ENCODE data around the gene ZDHHC19. TPM values are rescaled to one million over a fixed set of nuclear protein-coding genes. Genes with fewer than 3 reads are reported as not detected.

The ZDHHC19 gene
- total and polyA plus RNA-seq, 2 experiments from 2014 or later = not detected

DNA sequence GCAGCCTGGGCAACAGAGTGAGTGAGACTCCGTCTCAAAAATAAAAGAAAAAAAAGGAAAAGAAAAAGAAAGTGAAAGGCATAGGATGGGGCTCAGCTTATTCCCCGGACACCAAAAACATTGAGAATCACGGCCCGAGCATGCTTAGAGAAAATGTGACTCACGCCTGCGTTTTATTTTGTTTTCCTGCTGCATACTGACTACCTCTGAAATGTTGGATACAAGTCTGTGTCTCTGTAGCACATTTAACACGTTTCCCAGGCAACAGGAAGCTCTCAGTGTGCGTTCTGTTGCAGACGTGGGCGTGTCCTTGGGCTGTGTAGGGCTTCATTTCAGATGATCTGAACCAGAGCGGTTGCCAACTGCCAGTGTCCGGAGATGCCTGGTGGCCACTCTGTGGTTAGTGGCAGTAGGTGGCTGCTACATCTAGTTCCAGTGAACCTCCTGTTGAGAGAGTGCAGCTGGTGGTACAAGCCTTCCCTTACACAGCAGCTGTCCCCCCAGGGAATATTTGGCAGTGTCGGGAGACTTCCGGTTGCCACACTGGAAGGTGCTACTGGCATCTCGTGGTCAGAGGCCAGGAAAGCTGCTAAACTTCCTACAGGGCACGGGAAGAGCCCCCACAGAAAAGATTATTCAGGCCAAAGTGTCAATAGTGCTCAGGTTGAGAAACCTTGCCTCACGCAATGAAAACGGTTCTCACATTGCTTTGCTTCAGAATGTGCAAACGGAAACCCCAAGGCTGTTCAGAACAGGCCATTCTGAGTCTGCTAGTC, 8.2 kb upstream of the ZDHHC19 start:
- Histone ChIP-seq H3K4me3 (peak overlapping the region; percentile 66), H3K36me3 (ENCODE audit: low read depth) (no peaks in the 10 kb centered on the region), H4K20me1 (ENCODE audit: insufficient read depth) (no peaks in the 10 kb centered on the region), H3K4me2 (ENCODE audit: unreplicated experiment) (peak overlapping the region; percentile 63), H3K79me2 (ENCODE audit: insufficient read depth) (no peaks in the 10 kb centered on the region), H3F3A (ENCODE audit: insufficient read depth) (peaks cover 13% of the 10 kb centered on the region; the same call in 1 of the 2 replicates), H3K27ac (peak overlapping the region; percentile 61), H3K4me1 (ENCODE audit: insufficient read depth) (peaks cover 6% of the 10 kb centered on the region; the same call in 1 of the 2 replicates), H3K27me3 (replicated peaks; ENCODE audit: insufficient read depth) (no peaks in the 10 kb centered on the region), H3K9ac (peak overlapping the region; percentile 65), H2AFZ (peak overlapping the region; percentile 70), H3K9me2 (ENCODE audit: insufficient read depth) (no peaks in the 10 kb centered on the region), H3K9me3 (ENCODE audit: low read depth) (no peaks in the 10 kb centered on the region)
- 3 to 4% methylated on average over 19 of the region's 19 CpGs for WGBS, 2 experiments (ENCODE audit: low coverage in 1 of 2, low lambda C conversion rate in 2 of 2, missing lambda C conversion rate in 2 of 2)
- no peak for TF ChIP-seq EZH2phosphoT487 (IDR thresholded peaks at IDR 0.05; ENCODE audit: insufficient read depth, low read depth)
- DNase-seq = peak; percentile 97
- in situ Hi-C loops (cut with MboI) = no loop called here

DNA sequence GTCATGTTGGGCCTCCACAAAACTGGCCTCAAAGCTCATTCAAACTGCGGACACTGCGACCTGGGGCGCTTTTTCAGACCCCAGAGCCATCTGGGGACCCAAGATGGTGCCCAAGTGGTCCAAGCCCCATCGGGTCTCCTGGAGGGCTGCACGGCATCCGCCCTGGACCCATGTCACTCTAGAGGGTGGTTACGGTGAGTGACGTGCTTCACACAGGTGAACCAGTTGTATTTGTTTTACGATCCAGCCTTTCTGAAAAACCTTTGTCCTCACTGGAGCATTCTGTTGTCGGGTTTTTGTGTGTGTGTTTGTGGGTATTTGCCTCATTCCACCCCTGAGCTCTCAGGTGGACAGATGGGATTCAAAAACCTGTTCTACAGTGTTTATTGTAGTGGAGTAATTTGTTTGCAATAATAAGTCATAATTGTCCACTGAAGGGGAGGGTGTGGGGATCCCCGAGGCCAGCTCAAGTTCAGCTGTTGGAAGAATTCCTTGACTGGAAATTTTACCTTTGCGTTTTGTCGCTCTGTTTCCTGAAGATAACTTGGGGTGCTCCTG, 7.0 kb upstream of the ZDHHC19 start:
- Histone ChIP-seq H3K9me2 (ENCODE audit: insufficient read depth) (no peaks in the 10 kb centered on the region), H4K20me1 (ENCODE audit: insufficient read depth) (no peaks in the 10 kb centered on the region), H2AFZ (no peak overlapping the region), H3F3A (ENCODE audit: insufficient read depth) (peaks cover 13% of the 10 kb centered on the region; the same call in 1 of the 2 replicates), H3K4me3 (no peak overlapping the region), H3K79me2 (ENCODE audit: insufficient read depth) (no peaks in the 10 kb centered on the region), H3K4me1 (ENCODE audit: insufficient read depth) (peaks cover 6% of the 10 kb centered on the region; the same call in 1 of the 2 replicates), H3K4me2 (ENCODE audit: unreplicated experiment) (no peak overlapping the region), H3K27me3 (replicated peaks; ENCODE audit: insufficient read depth) (no peaks in the 10 kb centered on the region), H3K9ac (no peak overlapping the region), H3K9me3 (ENCODE audit: low read depth) (no peaks in the 10 kb centered on the region), H3K27ac (no peak overlapping the region), H3K36me3 (ENCODE audit: low read depth) (no peaks in the 10 kb centered on the region)
- DNase-seq = no peak
- TF ChIP-seq EZH2 (IDR thresholded peaks at IDR 0.05; ENCODE audit: insufficient read depth, poor library complexity, severe bottlenecking) (no peak), EZH2phosphoT487 (IDR thresholded peaks at IDR 0.05; ENCODE audit: insufficient read depth, low read depth) (no peak)
- WGBS, 2 experiments (ENCODE audit: low coverage in 1 of 2, low lambda C conversion rate in 2 of 2, missing lambda C conversion rate in 2 of 2) = 90% methylated on average over 13 of the region's 13 CpGs
- in situ Hi-C loops (cut with MboI) = no loop called here

- in situ Hi-C loops (cut with MboI) = no loop called here
- 96% methylated on average over 12 of the region's 12 CpGs for WGBS, 2 experiments (ENCODE audit: low coverage in 1 of 2, low lambda C conversion rate in 2 of 2, missing lambda C conversion rate in 2 of 2)
- Histone ChIP-seq H2AFZ (no peak overlapping the region), H3K9me2 (ENCODE audit: insufficient read depth) (no peaks in the 10 kb centered on the region), H3K9me3 (ENCODE audit: low read depth) (no peaks in the 10 kb centered on the region), H3K79me2 (ENCODE audit: insufficient read depth) (no peaks in the 10 kb centered on the region), H3K4me2 (ENCODE audit: unreplicated experiment) (no peak overlapping the region), H3K27ac (no peak overlapping the region), H3K36me3 (ENCODE audit: low read depth) (no peaks in the 10 kb centered on the region), H4K20me1 (ENCODE audit: insufficient read depth) (no peaks in the 10 kb centered on the region), H3F3A (ENCODE audit: insufficient read depth) (peaks cover 13% of the 10 kb centered on the region; the same call in 1 of the 2 replicates), H3K4me1 (ENCODE audit: insufficient read depth) (peaks cover 6% of the 10 kb centered on the region; the same call in 1 of the 2 replicates), H3K27me3 (replicated peaks; ENCODE audit: insufficient read depth) (no peaks in the 10 kb centered on the region), H3K9ac (no peak overlapping the region), H3K4me3 (no peak overlapping the region)
- DNase-seq = no peak
- TF ChIP-seq EZH2phosphoT487 (IDR thresholded peaks at IDR 0.05; ENCODE audit: insufficient read depth, low read depth) (no peak), EZH2 (IDR thresholded peaks at IDR 0.05; ENCODE audit: insufficient read depth, poor library complexity, severe bottlenecking) (no peak)
Observed at GRCh38 chr3:196217307-196218154, 6.3 kb upstream of the ZDHHC19 start.

DNA sequence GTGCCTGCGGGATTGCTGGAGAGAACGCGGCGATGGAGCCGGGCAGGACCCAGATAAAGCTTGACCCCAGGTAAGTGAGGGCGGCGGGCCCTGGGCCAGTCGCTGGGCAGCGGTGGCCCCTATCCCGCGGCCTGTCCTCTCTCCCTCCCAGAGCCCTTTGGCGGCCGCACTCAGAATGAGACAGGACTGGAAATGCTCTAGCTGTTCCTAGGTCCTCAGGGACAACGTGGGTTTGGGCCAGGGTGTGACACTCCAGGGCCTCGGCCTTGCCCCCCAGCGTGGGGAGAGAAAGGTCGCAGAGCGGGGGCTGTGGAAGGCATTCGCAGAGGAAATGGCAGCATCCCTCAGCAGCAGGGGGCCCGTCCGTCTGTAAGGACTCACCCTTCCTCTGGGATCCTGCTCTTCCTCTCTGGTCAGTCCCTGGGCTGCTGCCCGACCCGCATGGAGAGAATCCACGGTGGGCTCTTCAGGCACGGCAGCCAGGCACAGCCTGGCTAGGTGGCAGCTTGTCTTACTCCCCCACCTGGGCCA, 5.5 kb upstream of the ZDHHC19 start:
- no peak overlapping the region for H3K4me2 ChIP-seq (ENCODE audit: unreplicated experiment)
- WGBS, 2 experiments (ENCODE audit: low coverage in 1 of 2, low lambda C conversion rate in 2 of 2, missing lambda C conversion rate in 2 of 2) = 59 to 72% methylated on average over 15 to 25 of the region's 25 CpGs
- in situ Hi-C loops (cut with MboI) = no loop called here

More for the DNA sequence above, 5.5 kb upstream of the ZDHHC19 start:
- H3K27ac ChIP-seq = no peak overlapping the region
- peaks cover 13% of the 10 kb centered on the region; the same call in 1 of the 2 replicates for H3F3A ChIP-seq (ENCODE audit: insufficient read depth)
- H3K9me3 ChIP-seq (ENCODE audit: low read depth) = no peaks in the 10 kb centered on the region
- H3K4me3 ChIP-seq = no peak overlapping the region
- H2AFZ ChIP-seq = no peak overlapping the region
- no peak overlapping the region for H3K9ac ChIP-seq
- no peaks in the 10 kb centered on the region for H3K79me2 ChIP-seq (ENCODE audit: insufficient read depth)
- H3K9me2 ChIP-seq (ENCODE audit: insufficient read depth) = no peaks in the 10 kb centered on the region
- no peaks in the 10 kb centered on the region for H3K27me3 ChIP-seq (replicated peaks; ENCODE audit: insufficient read depth)
- H3K36me3 ChIP-seq (ENCODE audit: low read depth) = no peaks in the 10 kb centered on the region
- TF ChIP-seq EZH2 (IDR thresholded peaks at IDR 0.05; ENCODE audit: insufficient read depth, poor library complexity, severe bottlenecking) = no peak
- no peak for TF ChIP-seq EZH2phosphoT487 (IDR thresholded peaks at IDR 0.05; ENCODE audit: insufficient read depth, low read depth)
- no peak for DNase-seq
- no peaks in the 10 kb centered on the region for H4K20me1 ChIP-seq (ENCODE audit: insufficient read depth)
- peaks cover 6% of the 10 kb centered on the region; the same call in 1 of the 2 replicates for H3K4me1 ChIP-seq (ENCODE audit: insufficient read depth)

Measured in GM23248 (cell line).